ENCODE measurements around the gene RBM28.

DNA sequence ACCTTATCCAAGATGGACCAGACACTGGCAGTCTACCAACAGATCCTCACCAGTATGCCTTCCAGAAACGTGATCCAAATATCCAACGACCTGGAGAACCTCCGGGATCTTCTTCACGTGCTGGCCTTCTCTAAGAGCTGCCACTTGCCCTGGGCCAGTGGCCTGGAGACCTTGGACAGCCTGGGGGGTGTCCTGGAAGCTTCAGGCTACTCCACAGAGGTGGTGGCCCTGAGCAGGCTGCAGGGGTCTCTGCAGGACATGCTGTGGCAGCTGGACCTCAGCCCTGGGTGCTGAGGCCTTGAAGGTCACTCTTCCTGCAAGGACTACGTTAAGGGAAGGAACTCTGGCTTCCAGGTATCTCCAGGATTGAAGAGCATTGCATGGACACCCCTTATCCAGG, 89.2 kb downstream of the RBM28 start:
- TF ChIP-seq POLR2AphosphoS5 (IDR thresholded peaks at IDR 0.05) = no peak
- TF ChIP-seq, protein P1, sequence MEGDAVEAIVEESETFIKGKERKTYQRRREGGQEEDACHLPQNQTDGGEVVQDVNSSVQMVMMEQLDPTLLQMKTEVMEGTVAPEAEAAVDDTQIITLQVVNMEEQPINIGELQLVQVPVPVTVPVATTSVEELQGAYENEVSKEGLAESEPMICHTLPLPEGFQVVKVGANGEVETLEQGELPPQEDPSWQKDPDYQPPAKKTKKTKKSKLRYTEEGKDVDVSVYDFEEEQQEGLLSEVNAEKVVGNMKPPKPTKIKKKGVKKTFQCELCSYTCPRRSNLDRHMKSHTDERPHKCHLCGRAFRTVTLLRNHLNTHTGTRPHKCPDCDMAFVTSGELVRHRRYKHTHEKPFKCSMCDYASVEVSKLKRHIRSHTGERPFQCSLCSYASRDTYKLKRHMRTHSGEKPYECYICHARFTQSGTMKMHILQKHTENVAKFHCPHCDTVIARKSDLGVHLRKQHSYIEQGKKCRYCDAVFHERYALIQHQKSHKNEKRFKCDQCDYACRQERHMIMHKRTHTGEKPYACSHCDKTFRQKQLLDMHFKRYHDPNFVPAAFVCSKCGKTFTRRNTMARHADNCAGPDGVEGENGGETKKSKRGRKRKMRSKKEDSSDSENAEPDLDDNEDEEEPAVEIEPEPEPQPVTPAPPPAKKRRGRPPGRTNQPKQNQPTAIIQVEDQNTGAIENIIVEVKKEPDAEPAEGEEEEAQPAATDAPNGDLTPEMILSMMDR (IDR thresholded peaks at IDR 0.05 in 8 of 11, conservative IDR thresholded peaks at IDR 0.05 in 3 of 11) = no peak
- TF ChIP-seq POLR2A (IDR thresholded peaks at IDR 0.05) = no peak
